Peyer's patch (tissue), 4 donors: Measurements from ENCODE around the gene CTNNA1.

Experiments
- CTCF ChIP-seq, 6 experiments: fragments of 450-650 bp in 4 of 6; fragments of 200-600 bp in 2 of 6; sonication (generic) in 1 of 6; IDR thresholded peaks; one replicate each; pipeline ENCODE4 v1.5.1; 2017 to 2019; ENCODE audit warnings: antibody characterized with exemption in 6 of 6, mild to moderate bottlenecking in 3 of 6, moderate library complexity in 1 of 6
- POLR2A ChIP-seq, 2 donors: fragments of 450-650 bp; IDR thresholded peaks; one replicate each; pipeline ENCODE4 v1.5.1; 2017; ENCODE audit warnings: antibody characterized with exemption in 2 of 2, mild to moderate bottlenecking in 2 of 2, moderate library complexity in 2 of 2

DNA sequence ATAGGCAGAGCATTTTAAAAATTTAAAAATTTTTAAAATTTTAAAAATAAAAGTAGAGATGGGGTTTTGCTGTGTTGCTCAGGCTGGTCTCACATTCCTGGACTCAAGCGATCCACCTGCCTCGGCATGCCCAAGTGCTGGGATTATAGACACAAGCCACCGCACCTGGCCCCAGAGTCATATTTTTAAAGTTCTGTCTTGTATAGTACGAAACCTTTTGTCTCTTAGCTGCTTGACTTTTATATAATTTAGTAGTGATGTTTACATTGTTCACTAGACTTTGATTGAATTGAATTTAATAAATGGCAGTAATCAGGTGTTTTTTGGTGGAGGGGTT is 90.9 kb downstream of the CTNNA1 start:
- no peak for TF ChIP-seq CTCF (IDR thresholded peaks at IDR 0.05)
- no peak for TF ChIP-seq POLR2A (IDR thresholded peaks at IDR 0.05)
